Fibroblast of lung (primary cell): Measurements from ENCODE around the gene CD300LF. TPM values are rescaled to one million over a fixed set of nuclear protein-coding genes. Genes with fewer than 3 reads are reported as not detected.

Experiments
- DNase-seq, 2 donors: peaks; one replicate each; pipeline versions ENCODE4 v3.0.0 to v3.0.0-alpha.2; 2010; ENCODE audit warnings: low read depth in 2 of 2
- H2AFZ ChIP-seq: 2 replicates; pipeline ENCODE4 v1.5.1; 2012; ENCODE audit warnings: low read length, control low read depth, inconsistent platforms
- H3K27ac ChIP-seq: 2 replicates; pipeline ENCODE4 v1.5.1; 2011; ENCODE audit warnings: low read length, control low read depth; ENCODE audit not compliant: insufficient read depth
- H3K27me3 ChIP-seq: 2 replicates; pipeline ENCODE4 v1.5.1; 2011; ENCODE audit warnings: mild to moderate bottlenecking, low read length; ENCODE audit not compliant: control insufficient read depth, insufficient read depth
- H3K36me3 ChIP-seq: 2 replicates; pipeline ENCODE4 v1.5.1; 2011; ENCODE audit warnings: low read length; ENCODE audit not compliant: control insufficient read depth, insufficient read depth
- H3K4me1 ChIP-seq: 2 replicates; pipeline ENCODE4 v1.5.1; 2011; ENCODE audit warnings: low read length; ENCODE audit not compliant: control insufficient read depth, insufficient read depth; ENCODE audit errors: extremely low read depth
- H3K4me2 ChIP-seq: 2 replicates; pipeline ENCODE4 v1.5.1; 2011; ENCODE audit warnings: low read length, control low read depth; ENCODE audit not compliant: insufficient read depth; ENCODE audit errors: extremely low read depth
- H3K4me3 ChIP-seq, 4 experiments: fragments of 200-600 bp in 1 of 4; sonication (generic) in 1 of 4; replicated peaks in 1 of 4; 2 replicates each; pipeline ENCODE4 v1.5.1; 2011 to 2016; ENCODE audit warnings: low read length in 4 of 4, low read depth in 3 of 4, mild to moderate bottlenecking in 3 of 4, control low read depth in 2 of 4, inconsistent platforms in 1 of 4, mixed read lengths in 1 of 4; ENCODE audit not compliant: insufficient read depth in 1 of 4; ENCODE audit errors: control extremely low read depth in 1 of 4
- H3K79me2 ChIP-seq: 2 replicates; pipeline ENCODE4 v1.5.1; 2012; ENCODE audit warnings: mild to moderate bottlenecking, low read length, inconsistent platforms; ENCODE audit not compliant: control insufficient read depth, insufficient read depth
- H3K9ac ChIP-seq: 2 replicates; pipeline ENCODE4 v1.5.1; 2011; ENCODE audit warnings: mild to moderate bottlenecking, low read length, control low read depth; ENCODE audit not compliant: insufficient read depth
- H3K9me3 ChIP-seq: 2 replicates; pipeline ENCODE4 v1.5.1; 2012; ENCODE audit warnings: low read depth, low read length; ENCODE audit not compliant: control insufficient read depth, insufficient read depth
- H4K20me1 ChIP-seq: 2 replicates; pipeline ENCODE4 v1.5.1; 2011; ENCODE audit warnings: low read length; ENCODE audit not compliant: control insufficient read depth, insufficient read depth; ENCODE audit errors: extremely low read depth
- CTCF ChIP-seq, 2 donors: IDR thresholded peaks in 1 of 2; conservative IDR thresholded peaks in 1 of 2; 1 replicate in 1 of 2; 2 replicates in 1 of 2; pipeline ENCODE4 v1.5.1; 2011 to 2012; ENCODE audit warnings: low read length in 2 of 2, control low read depth in 1 of 2, inconsistent platforms in 1 of 2, low read depth in 1 of 2, mild to moderate bottlenecking in 1 of 2
- EZH2 ChIP-seq: IDR thresholded peaks from 2 replicates; pipeline ENCODE4 v1.5.1; 2012; ENCODE audit warnings: low read length, control low read depth, mild to moderate bottlenecking; ENCODE audit errors: missing control alignments
- polyA plus RNA-seq, 2 donors: library from polyadenylated mRNA; depleted of rRNA in 1 of 2; stranded (reverse) in 1 of 2; unstranded in 1 of 2; fragments of >200 nt; gene quantifications; 2 replicates each; pipeline ENCODE4 v1.2.1, GENCODE V29; 2011 to 2012; ENCODE audit warnings: missing spikeins in 1 of 2
- total RNA-seq: library from RNA; depleted of rRNA; stranded (reverse); fragments of >200 nt; gene quantifications from 2 replicates; pipeline ENCODE4 v1.2.1, GENCODE V29; 2014

The CD300LF gene
- total and polyA plus RNA-seq, 2 donors (not counting 1 experiment from before 2014, with no cell fraction given) = not detected

GRCh38 chr17:74682471-74683190, 30.1 kb downstream of the CD300LF start:
- Histone ChIP-seq H3K4me2 (no peak overlapping the region), H3K27ac (no peak overlapping the region), H3K36me3 (no peaks in the 10 kb centered on the region), H3K27me3 (no peaks in the 10 kb centered on the region), H3K9me3 (no peaks in the 10 kb centered on the region), H3K9ac (no peak overlapping the region), H2AFZ (no peak overlapping the region), H3K4me3 (no peak overlapping the region), H3K79me2 (no peaks in the 10 kb centered on the region), H3K4me1 (no peaks in the 10 kb centered on the region), H4K20me1 (no peaks in the 10 kb centered on the region)
- no peak for DNase-seq
- TF ChIP-seq EZH2 (no peak), CTCF (conservative IDR thresholded peaks at IDR 0.05 in 1 of 2, IDR thresholded peaks at IDR 0.05 in 1 of 2; ENCODE audit: low read depth in 1 of 2, low read length in 2 of 2) (no peak)

- Histone ChIP-seq H3K9me3 (no peaks in the 10 kb centered on the region), H3K36me3 (no peaks in the 10 kb centered on the region), H3K4me2 (no peak overlapping the region), H4K20me1 (no peaks in the 10 kb centered on the region), H3K4me3 (no peak overlapping the region), H3K9ac (no peak overlapping the region), H2AFZ (no peak overlapping the region), H3K79me2 (no peaks in the 10 kb centered on the region), H3K27me3 (no peaks in the 10 kb centered on the region), H3K27ac (no peak overlapping the region), H3K4me1 (no peaks in the 10 kb centered on the region)
- DNase-seq = no peak
- no peak for TF ChIP-seq CTCF (conservative IDR thresholded peaks at IDR 0.05 in 1 of 2, IDR thresholded peaks at IDR 0.05 in 1 of 2; ENCODE audit: low read depth in 1 of 2, low read length in 2 of 2)
- no peak for TF ChIP-seq EZH2
Measured at GRCh38 chr17:74682028-74682427, 30.7 kb downstream of the CD300LF start.

- no peaks in the 10 kb centered on the region for H3K36me3 ChIP-seq
- H3K27me3 ChIP-seq = no peaks in the 10 kb centered on the region
- no peak overlapping the region for H3K4me3 ChIP-seq
- H3K9ac ChIP-seq = no peak overlapping the region
- H3K4me2 ChIP-seq = no peak overlapping the region
- TF ChIP-seq CTCF (conservative IDR thresholded peaks at IDR 0.05 in 1 of 2, IDR thresholded peaks at IDR 0.05 in 1 of 2; ENCODE audit: low read depth in 1 of 2, low read length in 2 of 2) (no peak), EZH2 (no peak)
- DNase-seq = no peak
- H3K27ac ChIP-seq = no peak overlapping the region
- H3K79me2 ChIP-seq = no peaks in the 10 kb centered on the region
- H2AFZ ChIP-seq = no peak overlapping the region
- H4K20me1 ChIP-seq = no peaks in the 10 kb centered on the region
- H3K4me1 ChIP-seq = no peaks in the 10 kb centered on the region
- H3K9me3 ChIP-seq = no peaks in the 10 kb centered on the region
Measured at GRCh38 chr17:74680941-74681340, 31.8 kb downstream of the CD300LF start.
